Testis (tissue), 5 donors: Measurements from ENCODE around the gene ABHD5. TPM values are rescaled to one million over a fixed set of nuclear protein-coding genes. Genes with fewer than 3 reads are reported as not detected.

Source experiments
- DNase-seq: peaks from one replicate; pipeline ENCODE4 v3.0.0-alpha.2; 2019
- H3K27ac ChIP-seq, 2 donors: fragments of 200-600 bp; sonication (generic); one replicate each; pipeline ENCODE4 v1.5.1; 2019
- H3K27me3 ChIP-seq: fragments of 200-600 bp; sonication (generic); one replicate; pipeline ENCODE4 v1.5.1; 2019
- H3K36me3 ChIP-seq: fragments of 200-600 bp; sonication (generic); one replicate; pipeline ENCODE4 v1.5.1; 2017; ENCODE audit warnings: low read depth; ENCODE audit errors: missing control alignments
- H3K4me1 ChIP-seq: fragments of 200-600 bp; sonication (generic); one replicate; pipeline ENCODE4 v1.5.1; 2019
- H3K4me3 ChIP-seq, 2 donors: fragments of 200-600 bp; sonication (generic); one replicate each; pipeline ENCODE4 v1.5.1; 2017 to 2019
- H3K9me3 ChIP-seq: fragments of 200-600 bp; sonication (generic); one replicate; pipeline ENCODE4 v1.5.1; 2017
- POLR2A ChIP-seq: fragments of 450-650 bp; IDR thresholded peaks from one replicate; pipeline ENCODE4 v1.6.1; 2017; ENCODE audit warnings: antibody characterized with exemption, mild to moderate bottlenecking, moderate library complexity
- WGBS, 2 donors: methylation state at CpG; one replicate each; pipeline ENCODE4 v1.1.5; 2018; 5-methylcytosine and 5-hydroxymethylcytosine counted together
- intact Hi-C: fragments of 100-400 bp; cut with DNase I; formaldehyde crosslinking; loops from one replicate; pipeline ENCODE4 v1.15.1; 2023; ENCODE audit warnings: low total_unique reads
- long read RNA-seq, 2 donors: transcript quantifications; one replicate each; lab custom pipeline, GENCODE V29; 2026
- polyA plus RNA-seq: library from polyadenylated mRNA; stranded (reverse); fragments of 350-450 nt; fragmentation: Illumina TruSeq; extraction: RNeasy Lipid Tissue Mini Kit (QIAGEN cat#74804); gene quantifications from one replicate; pipeline ENCODE4 v1.2.3, GENCODE V29; 2014; ENCODE audit warnings: low read depth, low replicate concordance; ENCODE audit not compliant: insufficient read depth
- total RNA-seq, 2 donors: library from RNA; depleted of rRNA; stranded (reverse); fragments of >200 nt; gene quantifications; one replicate each; pipeline ENCODE4 v1.2.3, GENCODE V29; 2016
- TF ChIP-seq, protein P1 (sequence below), 3 experiments: fragments of 450-650 bp in 2 of 3; fragments of 200-600 bp in 1 of 3; sonication (generic) in 1 of 3; IDR thresholded peaks; one replicate each; pipeline ENCODE4 v1.5.1; 2016 to 2019; ENCODE audit warnings: antibody characterized with exemption in 3 of 3, mild to moderate bottlenecking in 2 of 3, moderate library complexity in 1 of 3

Gene ABHD5
- total RNA-seq, result 10 to 100 TPM; 22.8 to 25.0 TPM
- 36.3 TPM for polyA plus RNA-seq
- long read RNA-seq, donor 1, full-length matches to known transcripts, result 4 of 4 reads
- long read RNA-seq, donor 1, partial matches to known transcripts, result 0 of 4 reads
- long read RNA-seq, donor 1, other reads (novel, unspliced or antisense), result 0 of 4 reads
- long read RNA-seq, donor 2, full-length matches to known transcripts, result 5 of 5 reads
- long read RNA-seq, donor 2, partial matches to known transcripts, result 0 of 5 reads
- long read RNA-seq, donor 2, other reads (novel, unspliced or antisense), result 0 of 5 reads

DNA sequence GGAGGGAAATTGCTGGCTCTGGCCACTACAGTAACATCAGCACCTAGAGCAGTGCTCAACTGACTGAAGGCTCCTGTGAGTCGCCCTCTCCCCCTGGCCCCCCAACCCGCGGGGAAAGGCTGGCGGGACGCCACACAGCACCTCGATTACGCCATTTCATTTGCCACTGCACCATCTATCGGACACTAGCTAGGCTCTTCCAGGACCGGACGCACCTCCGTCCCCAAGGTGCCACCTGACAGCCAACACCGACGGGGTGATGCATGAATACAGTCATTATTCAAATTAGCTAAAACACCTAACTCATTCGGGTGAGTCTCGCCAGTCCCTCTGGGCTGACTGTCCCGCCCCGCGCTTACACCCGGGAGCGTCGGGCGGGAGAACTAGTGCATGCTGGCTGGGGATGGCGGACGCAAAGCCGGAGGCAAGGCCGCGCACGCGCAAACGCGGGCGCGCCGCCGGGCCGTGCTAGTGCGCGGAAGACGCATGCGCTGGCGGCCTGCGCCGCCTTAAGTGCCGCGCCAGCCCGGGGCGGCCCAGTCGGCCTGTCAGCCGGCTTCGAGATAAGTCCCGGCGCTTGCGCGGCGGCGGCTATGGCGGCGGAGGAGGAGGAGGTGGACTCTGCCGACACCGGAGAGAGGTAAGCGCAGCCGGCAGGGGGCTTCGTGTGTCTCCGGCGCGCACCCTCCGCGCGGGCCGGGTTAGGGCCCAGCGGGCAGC is at the start of gene ABHD5:
ABHD5 (plus strand) TSS at position 539 of the 720 bp plus-strand sequence; CDS start at position 594, 55 bp downstream.
- peak; percentile 92 for DNase-seq
- Histone ChIP-seq H3K9me3 (no peaks in the 10 kb centered on the region), H3K27ac (peak within 1 kb of the TSS; percentile 79 to 93), H3K36me3 (no peaks in the 10 kb centered on the region), H3K4me3 (peak within 1 kb of the TSS; percentile 81 to 94), H3K27me3 (no peaks in the 10 kb centered on the region), H3K4me1 (peaks cover 6% of the 10 kb centered on the region)
- intact Hi-C loops, result no loop called here
- TF ChIP-seq POLR2A, result peak; percentile 83
- TF ChIP-seq, protein P1, sequence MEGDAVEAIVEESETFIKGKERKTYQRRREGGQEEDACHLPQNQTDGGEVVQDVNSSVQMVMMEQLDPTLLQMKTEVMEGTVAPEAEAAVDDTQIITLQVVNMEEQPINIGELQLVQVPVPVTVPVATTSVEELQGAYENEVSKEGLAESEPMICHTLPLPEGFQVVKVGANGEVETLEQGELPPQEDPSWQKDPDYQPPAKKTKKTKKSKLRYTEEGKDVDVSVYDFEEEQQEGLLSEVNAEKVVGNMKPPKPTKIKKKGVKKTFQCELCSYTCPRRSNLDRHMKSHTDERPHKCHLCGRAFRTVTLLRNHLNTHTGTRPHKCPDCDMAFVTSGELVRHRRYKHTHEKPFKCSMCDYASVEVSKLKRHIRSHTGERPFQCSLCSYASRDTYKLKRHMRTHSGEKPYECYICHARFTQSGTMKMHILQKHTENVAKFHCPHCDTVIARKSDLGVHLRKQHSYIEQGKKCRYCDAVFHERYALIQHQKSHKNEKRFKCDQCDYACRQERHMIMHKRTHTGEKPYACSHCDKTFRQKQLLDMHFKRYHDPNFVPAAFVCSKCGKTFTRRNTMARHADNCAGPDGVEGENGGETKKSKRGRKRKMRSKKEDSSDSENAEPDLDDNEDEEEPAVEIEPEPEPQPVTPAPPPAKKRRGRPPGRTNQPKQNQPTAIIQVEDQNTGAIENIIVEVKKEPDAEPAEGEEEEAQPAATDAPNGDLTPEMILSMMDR (IDR thresholded peaks at IDR 0.05), result peak in 2 of 3 experiments; percentile 13 to 30
- WGBS, 2 donors, result 1 to 2% methylated on average over 14 to 55 of the region's 71 CpGs

DNA sequence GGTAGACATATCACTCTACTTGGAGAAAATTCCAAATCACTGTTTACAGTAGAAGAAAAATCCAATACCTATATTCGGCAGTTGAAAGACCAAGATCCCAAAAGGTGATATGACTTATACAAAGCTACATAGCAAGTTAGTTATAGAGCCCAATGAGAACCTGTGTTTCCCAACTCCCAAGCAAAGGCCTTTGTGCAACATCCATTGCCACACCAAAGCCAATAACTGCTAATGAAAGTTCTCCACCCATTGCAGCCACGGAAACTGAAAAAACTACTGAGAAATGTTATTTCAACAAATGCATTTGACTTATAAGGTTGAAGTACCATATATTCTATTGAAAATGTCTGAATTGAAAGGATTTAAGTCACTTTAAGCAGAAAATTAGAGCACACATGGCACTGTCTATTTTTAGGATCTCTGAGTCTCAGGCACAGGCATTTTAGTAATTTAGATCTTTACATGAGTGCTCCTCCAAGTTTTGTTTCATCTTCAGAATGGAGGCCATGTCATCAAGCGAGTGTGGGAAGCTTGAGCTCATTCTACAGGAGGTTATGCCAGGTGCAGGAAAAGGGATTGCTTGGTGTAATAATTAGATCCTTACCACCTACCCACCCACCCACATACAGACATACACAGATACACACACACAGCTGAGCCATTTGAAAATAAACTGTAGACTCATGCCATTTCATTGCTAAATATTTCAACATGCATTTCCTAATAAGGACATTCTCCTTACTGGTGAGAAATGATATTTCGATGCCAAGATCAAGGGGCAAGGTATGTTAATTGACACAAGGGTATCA is 49.2 kb upstream of the ABHD5 start:
- TF ChIP-seq, protein P1 (IDR thresholded peaks at IDR 0.05), result no peak
- no peak for TF ChIP-seq POLR2A
- no peaks in the 10 kb centered on the region for H3K9me3 ChIP-seq
- DNase-seq, result no peak
- intact Hi-C loops, result no loop called here
- no peaks in the 10 kb centered on the region for H3K36me3 ChIP-seq
- no peaks in the 10 kb centered on the region for H3K4me1 ChIP-seq
- H3K4me3 ChIP-seq, result no peak overlapping the region
- no peaks in the 10 kb centered on the region for H3K27me3 ChIP-seq
- H3K27ac ChIP-seq, result no peak overlapping the region
- 88 to 93% methylated on average over 4 of the region's 4 CpGs for WGBS, 2 donors

DNA sequence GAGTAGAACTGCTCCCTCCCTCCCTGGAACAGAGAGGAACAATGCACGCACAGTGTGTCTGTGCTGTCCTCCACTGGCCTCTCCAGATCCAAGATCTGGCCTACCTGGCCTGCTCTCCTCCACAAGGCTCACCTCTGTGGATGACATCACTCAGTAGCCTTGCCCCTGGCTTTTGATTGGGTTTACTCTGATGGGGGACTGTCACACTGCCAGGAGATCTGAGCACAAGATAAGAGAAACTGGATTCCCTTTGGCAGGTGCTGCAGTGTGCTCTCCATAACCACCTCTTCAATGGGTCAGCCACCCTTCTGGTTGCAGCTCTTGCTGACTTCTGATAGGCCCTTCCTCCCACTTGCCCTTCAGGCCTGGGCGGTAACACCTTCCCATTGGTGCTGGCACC is 46.3 kb upstream of the ABHD5 start:
- TF ChIP-seq, protein P1 (IDR thresholded peaks at IDR 0.05), result no peak
- TF ChIP-seq POLR2A, result no peak
- no peak overlapping the region for H3K4me3 ChIP-seq
- H3K27me3 ChIP-seq, result no peaks in the 10 kb centered on the region
- intact Hi-C loops, result no loop called here
- 93 to 100% methylated on average over 2 of the region's 2 CpGs for WGBS, 2 donors
- H3K4me1 ChIP-seq, result no peaks in the 10 kb centered on the region
- H3K27ac ChIP-seq, result no peak overlapping the region
- H3K36me3 ChIP-seq, result no peaks in the 10 kb centered on the region
- H3K9me3 ChIP-seq, result no peaks in the 10 kb centered on the region
- DNase-seq, result no peak

DNA sequence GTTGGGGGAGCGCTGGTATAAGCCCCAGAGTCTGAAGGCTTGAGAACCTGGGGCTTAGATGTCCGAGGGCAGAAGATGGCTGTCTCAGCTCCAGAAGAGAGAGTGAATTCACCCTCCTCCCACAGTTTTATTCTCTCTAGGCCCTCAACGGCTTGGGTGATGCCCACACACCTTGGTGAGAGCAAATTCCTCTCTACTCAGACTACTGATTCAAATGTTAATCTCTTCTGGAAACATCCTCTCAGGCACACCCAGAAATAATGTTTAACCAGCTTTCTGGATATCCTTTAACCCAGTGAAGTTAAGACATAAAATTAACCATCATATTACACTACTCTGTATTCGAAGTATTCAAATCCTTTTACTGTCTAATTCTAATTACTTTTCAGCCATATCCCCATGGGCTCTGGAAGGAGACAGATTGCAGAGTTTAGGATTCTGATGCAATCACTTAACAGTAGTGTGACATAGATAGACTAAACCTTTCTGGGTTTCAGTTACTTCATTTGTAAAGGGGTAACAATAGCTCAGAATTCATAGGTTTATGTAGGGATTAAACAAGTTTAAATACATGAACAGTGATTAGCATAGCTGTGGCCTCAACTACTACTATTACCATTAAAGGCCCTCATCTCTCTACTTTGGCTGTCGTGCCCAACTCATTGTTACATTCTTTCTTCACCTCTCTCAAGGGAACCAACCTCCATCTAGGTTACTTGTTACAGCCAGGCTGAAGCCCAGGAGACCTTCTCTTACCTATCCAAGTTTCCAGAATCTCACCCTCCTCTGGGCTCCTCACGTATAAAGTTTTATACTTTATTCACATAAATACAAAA is 43.2 kb upstream of the ABHD5 start:
- no peaks in the 10 kb centered on the region for H3K36me3 ChIP-seq
- intact Hi-C loops, result no loop called here
- no peak for TF ChIP-seq POLR2A
- TF ChIP-seq, protein P1 (IDR thresholded peaks at IDR 0.05), result no peak
- no peaks in the 10 kb centered on the region for H3K4me1 ChIP-seq
- H3K27ac ChIP-seq, result no peak overlapping the region
- no peak for DNase-seq
- 77 to 83% methylated on average over 6 of the region's 6 CpGs for WGBS, 2 donors
- H3K27me3 ChIP-seq, result no peaks in the 10 kb centered on the region
- no peak overlapping the region for H3K4me3 ChIP-seq
- no peaks in the 10 kb centered on the region for H3K9me3 ChIP-seq
